GM12878 (cell line): ENCODE results near the gene NDUFA7. TPM values are rescaled to one million over a fixed set of nuclear protein-coding genes. Genes with fewer than 3 reads are reported as not detected.

Experiments
- CHD2 ChIP-seq: IDR thresholded peaks from 2 replicates; pipeline ENCODE4 v1.6.1; 2011; ENCODE audit warnings: low read depth, low read length, improper control_type of control experiment, borderline replicate concordance
- DPF2 ChIP-seq: fragments of 450-650 bp; IDR thresholded peaks from 2 replicates; pipeline ENCODE4 v1.6.1; 2017; ENCODE audit warnings: mild to moderate bottlenecking
- EGR1 ChIP-seq, 2 experiments: IDR thresholded peaks; 1 replicate in 1 of 2; 2 replicates in 1 of 2; pipeline ENCODE4 v1.6.1; 2011 to 2012; ENCODE audit warnings: low read depth in 2 of 2, low read length in 2 of 2, borderline replicate concordance in 1 of 2, mild to moderate bottlenecking in 1 of 2, moderate library complexity in 1 of 2
- ESRRA ChIP-seq: IDR thresholded peaks from 2 replicates; pipeline ENCODE4 v1.6.1; 2012; ENCODE audit warnings: mild to moderate bottlenecking, low read length, improper control_type of control experiment
- EZH2 ChIP-seq: IDR thresholded peaks from 2 replicates; pipeline ENCODE4 v1.6.1; 2012; ENCODE audit warnings: low read depth, mild to moderate bottlenecking, control low read depth, inconsistent platforms, low read length, borderline replicate concordance; ENCODE audit not compliant: control insufficient read depth
- HCFC1 ChIP-seq: fragments of 150-350 bp; IDR thresholded peaks from 2 replicates; pipeline ENCODE4 v1.6.1; 2014; ENCODE audit warnings: low read length
- MEF2B ChIP-seq: fragments of 450-650 bp; IDR thresholded peaks from 2 replicates; pipeline ENCODE4 v1.6.1; 2018; ENCODE audit warnings: mild to moderate bottlenecking, moderate library complexity; ENCODE audit not compliant: partially characterized antibody, poor library complexity, severe bottlenecking
- NR2F1 ChIP-seq: fragments of 450-650 bp; conservative IDR thresholded peaks from 2 replicates; pipeline ENCODE4 v1.6.1; 2017; ENCODE audit warnings: mild to moderate bottlenecking
- PML ChIP-seq: IDR thresholded peaks from 2 replicates; pipeline ENCODE4 v1.6.1; 2012; ENCODE audit warnings: low read length, inconsistent platforms
- RAD51 ChIP-seq: fragments of 450-650 bp; IDR thresholded peaks from 2 replicates; pipeline ENCODE4 v1.6.1; 2016; ENCODE audit warnings: moderate library complexity, mild to moderate bottlenecking, inconsistent platforms
- RCOR1 ChIP-seq: conservative IDR thresholded peaks from 2 replicates; pipeline ENCODE4 v1.6.1; 2012; ENCODE audit warnings: low read depth, low read length, improper control_type of control experiment
- RFX5 ChIP-seq: IDR thresholded peaks from 2 replicates; pipeline ENCODE4 v1.6.1; 2011; ENCODE audit warnings: low read depth, low read length, improper control_type of control experiment
- SIX5 ChIP-seq: IDR thresholded peaks from 2 replicates; pipeline ENCODE4 v1.6.1; 2011; ENCODE audit warnings: mild to moderate bottlenecking, low read depth, low read length, moderate library complexity; ENCODE audit not compliant: severe bottlenecking
- SMARCA5 ChIP-seq: fragments of 450-650 bp; IDR thresholded peaks from 2 replicates; pipeline ENCODE4 v1.6.1; 2017; ENCODE audit warnings: mild to moderate bottlenecking
- SP1 ChIP-seq: IDR thresholded peaks from one replicate; pipeline ENCODE4 v1.6.1; 2011; ENCODE audit warnings: low read depth, low read length
- SRF ChIP-seq, 2 experiments: IDR thresholded peaks; 2 replicates each; pipeline ENCODE4 v1.6.1; 2011; ENCODE audit warnings: low read depth in 2 of 2, low read length in 2 of 2, mild to moderate bottlenecking in 1 of 2, moderate library complexity in 1 of 2
- SUZ12 ChIP-seq: fragments of 200-600 bp; sonication (generic); IDR thresholded peaks from one replicate; pipeline ENCODE4 v1.6.1; 2018; ENCODE audit warnings: antibody characterized with exemption, mild to moderate bottlenecking; ENCODE audit not compliant: unreplicated experiment
- YY1 ChIP-seq: IDR thresholded peaks from 2 replicates; pipeline ENCODE4 v1.6.1; 2011; ENCODE audit warnings: low read depth, mild to moderate bottlenecking, low read length
- polyA plus RNA-seq, 11 experiments: library from polyadenylated mRNA; depleted of rRNA in 4 of 11; unstranded in 6 of 11; stranded (reverse) in 5 of 11; fragments of >200 nt; fragmentation: Nextera tagmentation in 4 of 11; fragmentation: Illumina TruSeq in 1 of 11; extraction: Ambion mirVana in 4 of 11; extraction: Trizol in 1 of 11; gene quantifications; 1 replicate in 1 of 11; 2 replicates in 10 of 11; pipeline versions ENCODE4 v1.2.1 to v1.2.3, GENCODE V29; 2011 to 2016; ENCODE audit warnings: inconsistent platforms in 2 of 11, missing spikeins in 2 of 11, low read depth in 1 of 11
- total RNA-seq, 4 experiments: library from RNA; depleted of rRNA in 3 of 4; stranded (reverse); fragments of >200 nt in 3 of 4; fragmentation: Illumina TruSeq in 1 of 4; extraction: Trizol in 1 of 4; gene quantifications; 2 replicates each; pipeline versions ENCODE4 v1.2.1 to v1.2.3, GENCODE V29; 2013 to 2021
- TF ChIP-seq, protein P1 (sequence below): fragments of 450-650 bp; IDR thresholded peaks from 2 replicates; pipeline ENCODE4 v1.6.1; 2017; ENCODE audit warnings: borderline replicate concordance
- TF ChIP-seq, protein P2 (sequence below): IDR thresholded peaks from 2 replicates; pipeline ENCODE4 v1.6.1; 2012; ENCODE audit warnings: low read length, inconsistent platforms
- TF ChIP-seq, protein P3 (sequence below): fragments of 150-350 bp; IDR thresholded peaks from 2 replicates; pipeline ENCODE4 v1.6.1; 2016; ENCODE audit warnings: low read depth, low read length
- TF ChIP-seq, protein P4 (sequence below): fragments of 450-650 bp; conservative IDR thresholded peaks from 2 replicates; pipeline ENCODE4 v1.6.1; 2017; ENCODE audit warnings: mild to moderate bottlenecking, moderate library complexity

Gene NDUFA7
- total and polyA plus RNA-seq, 10 of the 15 experiments (the other 5 are each of a cell fraction or from before 2014, with no cell fraction given): 79.0 to 360 (median 174) TPM

DNA sequence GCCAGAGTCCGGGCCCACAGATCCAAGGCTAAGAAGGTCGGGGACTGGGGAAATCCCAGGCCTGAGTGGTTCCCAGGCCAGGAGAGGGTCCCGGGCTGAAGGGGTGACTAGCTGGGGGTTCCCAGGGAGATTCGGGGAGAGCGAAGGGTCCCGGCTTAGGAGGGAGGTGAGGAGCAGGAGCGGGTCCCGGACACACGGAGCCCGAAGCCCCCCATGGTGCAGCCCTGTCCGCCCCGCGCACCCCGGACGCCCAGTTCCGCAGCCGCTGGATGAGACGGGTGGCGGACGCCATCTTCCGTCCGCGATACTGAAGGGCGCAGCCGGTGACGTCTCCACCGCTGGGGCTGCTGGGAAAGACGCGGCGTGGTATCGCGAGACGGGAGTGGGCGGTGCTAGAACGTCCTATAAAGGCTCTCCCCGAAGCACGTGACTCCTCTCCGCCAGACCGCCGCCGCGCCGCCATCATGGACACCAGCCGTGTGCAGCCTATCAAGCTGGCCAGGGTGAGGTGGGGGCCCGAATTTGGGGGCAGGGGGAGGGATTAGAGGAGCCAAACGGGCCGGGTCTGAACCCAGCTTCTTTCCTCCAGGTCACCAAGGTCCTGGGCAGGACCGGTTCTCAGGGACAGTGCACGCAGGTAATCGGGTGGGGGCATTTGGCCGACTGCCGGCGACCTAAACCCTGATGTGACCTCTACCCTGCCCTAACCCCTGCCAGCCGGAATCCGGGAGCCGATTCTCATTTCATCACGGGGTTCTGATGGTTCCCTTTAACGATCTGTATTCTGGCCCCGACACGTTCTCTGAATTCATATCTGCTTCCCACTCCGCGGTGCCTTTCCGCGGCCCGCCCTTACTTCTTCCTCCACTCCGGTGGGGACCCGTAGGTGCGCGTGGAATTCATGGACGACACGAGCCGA, at the start of gene NDUFA7, which contains the start of gene RPS28 (continued):
- TF ChIP-seq SUZ12 (no peak), DPF2 (peak; percentile 60), EGR1 (IDR thresholded peaks at IDR 0.05; ENCODE audit: borderline replicate concordance in 1 of 2, low read depth in 2 of 2, low read length in 2 of 2) (peak in 1 of 2 experiments; percentile 24; a peak in 1 of 3 replicates), RCOR1 (peak; percentile 97; the same call in 1 of the 2 replicates), SIX5 (peak; percentile 61), NR2F1 (peak; percentile 54), CHD2 (peak; percentile 99), EZH2 (no peak), MEF2B (peak; percentile 41), HCFC1 (peak; percentile 81), RAD51 (peak; percentile 94), SP1 (peak; percentile 80), SMARCA5 (peak; percentile 74; the same call in 1 of the 2 replicates), YY1 (peak; percentile 98), PML (peak; percentile 93; the same call in 1 of the 2 replicates), SRF (IDR thresholded peaks at IDR 0.05; ENCODE audit: low read depth in 2 of 2, low read length in 2 of 2) (peak in 1 of 2 experiments; percentile 67; a peak in 1 of 4 replicates), ESRRA (0 out of 2 replicates have a peak, but pooled peaks have one; percentile 50), RFX5 (0 out of 2 replicates have a peak, but pooled peaks have one; percentile 27)
- TF ChIP-seq, protein P1, sequence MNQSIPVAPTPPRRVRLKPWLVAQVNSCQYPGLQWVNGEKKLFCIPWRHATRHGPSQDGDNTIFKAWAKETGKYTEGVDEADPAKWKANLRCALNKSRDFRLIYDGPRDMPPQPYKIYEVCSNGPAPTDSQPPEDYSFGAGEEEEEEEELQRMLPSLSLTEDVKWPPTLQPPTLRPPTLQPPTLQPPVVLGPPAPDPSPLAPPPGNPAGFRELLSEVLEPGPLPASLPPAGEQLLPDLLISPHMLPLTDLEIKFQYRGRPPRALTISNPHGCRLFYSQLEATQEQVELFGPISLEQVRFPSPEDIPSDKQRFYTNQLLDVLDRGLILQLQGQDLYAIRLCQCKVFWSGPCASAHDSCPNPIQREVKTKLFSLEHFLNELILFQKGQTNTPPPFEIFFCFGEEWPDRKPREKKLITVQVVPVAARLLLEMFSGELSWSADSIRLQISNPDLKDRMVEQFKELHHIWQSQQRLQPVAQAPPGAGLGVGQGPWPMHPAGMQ: peak; percentile 85
- TF ChIP-seq, protein P2, sequence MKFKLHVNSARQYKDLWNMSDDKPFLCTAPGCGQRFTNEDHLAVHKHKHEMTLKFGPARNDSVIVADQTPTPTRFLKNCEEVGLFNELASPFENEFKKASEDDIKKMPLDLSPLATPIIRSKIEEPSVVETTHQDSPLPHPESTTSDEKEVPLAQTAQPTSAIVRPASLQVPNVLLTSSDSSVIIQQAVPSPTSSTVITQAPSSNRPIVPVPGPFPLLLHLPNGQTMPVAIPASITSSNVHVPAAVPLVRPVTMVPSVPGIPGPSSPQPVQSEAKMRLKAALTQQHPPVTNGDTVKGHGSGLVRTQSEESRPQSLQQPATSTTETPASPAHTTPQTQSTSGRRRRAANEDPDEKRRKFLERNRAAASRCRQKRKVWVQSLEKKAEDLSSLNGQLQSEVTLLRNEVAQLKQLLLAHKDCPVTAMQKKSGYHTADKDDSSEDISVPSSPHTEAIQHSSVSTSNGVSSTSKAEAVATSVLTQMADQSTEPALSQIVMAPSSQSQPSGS: peak; percentile 43
- TF ChIP-seq, protein P3, sequence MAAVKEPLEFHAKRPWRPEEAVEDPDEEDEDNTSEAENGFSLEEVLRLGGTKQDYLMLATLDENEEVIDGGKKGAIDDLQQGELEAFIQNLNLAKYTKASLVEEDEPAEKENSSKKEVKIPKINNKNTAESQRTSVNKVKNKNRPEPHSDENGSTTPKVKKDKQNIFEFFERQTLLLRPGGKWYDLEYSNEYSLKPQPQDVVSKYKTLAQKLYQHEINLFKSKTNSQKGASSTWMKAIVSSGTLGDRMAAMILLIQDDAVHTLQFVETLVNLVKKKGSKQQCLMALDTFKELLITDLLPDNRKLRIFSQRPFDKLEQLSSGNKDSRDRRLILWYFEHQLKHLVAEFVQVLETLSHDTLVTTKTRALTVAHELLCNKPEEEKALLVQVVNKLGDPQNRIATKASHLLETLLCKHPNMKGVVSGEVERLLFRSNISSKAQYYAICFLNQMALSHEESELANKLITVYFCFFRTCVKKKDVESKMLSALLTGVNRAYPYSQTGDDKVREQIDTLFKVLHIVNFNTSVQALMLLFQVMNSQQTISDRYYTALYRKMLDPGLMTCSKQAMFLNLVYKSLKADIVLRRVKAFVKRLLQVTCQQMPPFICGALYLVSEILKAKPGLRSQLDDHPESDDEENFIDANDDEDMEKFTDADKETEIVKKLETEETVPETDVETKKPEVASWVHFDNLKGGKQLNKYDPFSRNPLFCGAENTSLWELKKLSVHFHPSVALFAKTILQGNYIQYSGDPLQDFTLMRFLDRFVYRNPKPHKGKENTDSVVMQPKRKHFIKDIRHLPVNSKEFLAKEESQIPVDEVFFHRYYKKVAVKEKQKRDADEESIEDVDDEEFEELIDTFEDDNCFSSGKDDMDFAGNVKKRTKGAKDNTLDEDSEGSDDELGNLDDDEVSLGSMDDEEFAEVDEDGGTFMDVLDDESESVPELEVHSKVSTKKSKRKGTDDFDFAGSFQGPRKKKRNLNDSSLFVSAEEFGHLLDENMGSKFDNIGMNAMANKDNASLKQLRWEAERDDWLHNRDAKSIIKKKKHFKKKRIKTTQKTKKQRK: peak; percentile 7; the same call in 1 of the 2 replicates
- TF ChIP-seq, protein P4, sequence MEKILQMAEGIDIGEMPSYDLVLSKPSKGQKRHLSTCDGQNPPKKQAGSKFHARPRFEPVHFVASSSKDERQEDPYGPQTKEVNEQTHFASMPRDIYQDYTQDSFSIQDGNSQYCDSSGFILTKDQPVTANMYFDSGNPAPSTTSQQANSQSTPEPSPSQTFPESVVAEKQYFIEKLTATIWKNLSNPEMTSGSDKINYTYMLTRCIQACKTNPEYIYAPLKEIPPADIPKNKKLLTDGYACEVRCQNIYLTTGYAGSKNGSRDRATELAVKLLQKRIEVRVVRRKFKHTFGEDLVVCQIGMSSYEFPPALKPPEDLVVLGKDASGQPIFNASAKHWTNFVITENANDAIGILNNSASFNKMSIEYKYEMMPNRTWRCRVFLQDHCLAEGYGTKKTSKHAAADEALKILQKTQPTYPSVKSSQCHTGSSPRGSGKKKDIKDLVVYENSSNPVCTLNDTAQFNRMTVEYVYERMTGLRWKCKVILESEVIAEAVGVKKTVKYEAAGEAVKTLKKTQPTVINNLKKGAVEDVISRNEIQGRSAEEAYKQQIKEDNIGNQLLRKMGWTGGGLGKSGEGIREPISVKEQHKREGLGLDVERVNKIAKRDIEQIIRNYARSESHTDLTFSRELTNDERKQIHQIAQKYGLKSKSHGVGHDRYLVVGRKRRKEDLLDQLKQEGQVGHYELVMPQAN: peak; percentile 44; the same call in 1 of the 2 replicates
